K562 (cell line): ENCODE measurements around the gene TTC32. TPM values are rescaled to one million over a fixed set of nuclear protein-coding genes. Genes with fewer than 3 reads are reported as not detected.

Experiments
- ATAC-seq: fragments of 200-7000 bp; cut with Tn5 transposase; 3 replicates; pipeline ENCODE4 v1.9.1; 2020; ENCODE audit warnings: moderate library complexity
- BruUV-seq: library from RNA; stranded (reverse); fragments of 400-500 nt; replicated peaks from 2 replicates; lab custom pipeline; 2021; lab: Mats Ljungman, UMichigan
- CTCF ChIA-PET: fragments of 300-600 bp; formaldehyde crosslinking; extraction: SDS; loops from one replicate; lab custom pipeline; 2021; ENCODE audit warnings: low intra/inter-chr PET ratio; lab: Yijun Ruan, JAX
- POLR2A ChIA-PET: fragments of 300-600, 350-650 bp; sonication (Branson Sonifier 250); formaldehyde crosslinking; extraction: SDS; loops from one replicate; lab custom pipeline; 2021; ENCODE audit warnings: antibody characterized with exemption, inconsistent platforms; lab: Yijun Ruan, JAX
- DNase-seq, 4 experiments: peaks; one replicate each; pipeline versions ENCODE4 v3.0.0 to v3.0.0-alpha.2; 2011 to 2018; ENCODE audit warnings: low spot score in 3 of 4, mixed read lengths in 3 of 4; ENCODE audit errors: extremely low read depth in 1 of 4
- FAIRE-seq: peaks from 2 replicates; lab custom pipeline; 2011; peaks lifted over from hg19 to GRCh38; lab: Jason Lieb, UNC
- H2AFZ ChIP-seq: 2 replicates; pipeline ENCODE4 v1.6.0; 2011; ENCODE audit warnings: low read depth, low read length, control low read depth, inconsistent platforms
- H3K27ac ChIP-seq: fragments of 200-600 bp; 3 replicates; pipeline ENCODE4 v1.8.0; 2011; ENCODE audit warnings: low read depth, mild to moderate bottlenecking, control low read depth, inconsistent platforms, low read length, moderate library complexity, mixed read lengths; ENCODE audit errors: extremely low read depth
- H3K27me3 ChIP-seq, 2 experiments: fragments of 300-600 bp in 1 of 2; 2 replicates in 1 of 2; 3 replicates in 1 of 2; pipeline versions ENCODE4 v1.6.0 to v1.8.0; 2011; ENCODE audit warnings: inconsistent platforms in 2 of 2, low read length in 2 of 2, mild to moderate bottlenecking in 1 of 2, mixed read lengths in 1 of 2, moderate library complexity in 1 of 2; ENCODE audit not compliant: control insufficient read depth in 2 of 2, insufficient read depth in 2 of 2
- H3K36me3 ChIP-seq: fragments of 300-600 bp; 3 replicates; pipeline ENCODE4 v1.8.0; 2011; ENCODE audit warnings: mild to moderate bottlenecking, low read length, inconsistent platforms; ENCODE audit not compliant: control insufficient read depth, insufficient read depth
- H3K4me1 ChIP-seq, 2 experiments: fragments of 200-600 bp in 1 of 2; replicated peaks in 1 of 2; 2 replicates in 1 of 2; 3 replicates in 1 of 2; pipeline versions ENCODE4 v1.5.1 to v1.8.0; 2011; ENCODE audit warnings: inconsistent platforms in 2 of 2, low read length in 2 of 2, mild to moderate bottlenecking in 1 of 2, mixed read lengths in 1 of 2, moderate library complexity in 1 of 2; ENCODE audit not compliant: control insufficient read depth in 2 of 2, insufficient read depth in 2 of 2
- H3K4me2 ChIP-seq: 2 replicates; pipeline ENCODE4 v1.6.1; 2011; ENCODE audit warnings: low read length, control low read depth, inconsistent platforms, mixed read lengths; ENCODE audit not compliant: insufficient read depth
- H3K4me3 ChIP-seq: fragments of 200-600 bp; sonication (generic), shearing (Covaris generic); 2 replicates; pipeline ENCODE4 v1.5.1; 2016; ENCODE audit warnings: control low read depth, inconsistent platforms
- H3K79me2 ChIP-seq: fragments of 200-600 bp; 3 replicates; pipeline ENCODE4 v1.8.0; 2011; ENCODE audit warnings: low read length, inconsistent platforms; ENCODE audit not compliant: control insufficient read depth, insufficient read depth
- H3K9ac ChIP-seq, 2 experiments: 2 replicates each; pipeline versions ENCODE4 v1.6.0 to v1.6.1; 2011; ENCODE audit warnings: low read depth in 2 of 2, low read length in 2 of 2, control low read depth in 1 of 2, inconsistent platforms in 1 of 2, mild to moderate bottlenecking in 1 of 2, mixed read lengths in 1 of 2; ENCODE audit not compliant: insufficient read depth in 1 of 2
- H3K9me1 ChIP-seq: one replicate; pipeline ENCODE4 v1.6.0; 2011; ENCODE audit warnings: inconsistent platforms, mild to moderate bottlenecking, low read length, moderate library complexity; ENCODE audit not compliant: control insufficient read depth, insufficient read depth
- H3K9me3 ChIP-seq: replicated peaks from 2 replicates; pipeline ENCODE4 v1.5.1; 2011; ENCODE audit warnings: low read depth, low read length, inconsistent platforms; ENCODE audit not compliant: control insufficient read depth, insufficient read depth
- H4K20me1 ChIP-seq: replicated peaks from 2 replicates; pipeline ENCODE4 v1.6.1; 2011; ENCODE audit warnings: low read length, inconsistent platforms, mixed read lengths; ENCODE audit not compliant: control insufficient read depth, insufficient read depth
- CBX5 ChIP-seq: IDR thresholded peaks from 2 replicates; pipeline ENCODE4 v1.6.1; 2014; ENCODE audit warnings: low read depth, borderline replicate concordance
- CREM ChIP-seq: IDR thresholded peaks from 2 replicates; pipeline ENCODE4 v1.6.1; 2014; ENCODE audit warnings: antibody characterized with exemption, low read depth
- DIDO1 ChIP-seq: fragments of 450-650 bp; IDR thresholded peaks from 2 replicates; pipeline ENCODE4 v1.6.1; 2016; ENCODE audit warnings: low read depth, missing biosample characterization, missing genetic modification characterization
- DNMT1 ChIP-seq: fragments of 450-650 bp; IDR thresholded peaks from 2 replicates; pipeline ENCODE4 v1.6.1; 2016; ENCODE audit warnings: antibody characterized with exemption, mild to moderate bottlenecking
- HEY1 ChIP-seq: fragments of 250-450 bp; sonication (Bioruptor Pico); IDR thresholded peaks from 2 replicates; pipeline ENCODE4 v1.5.0; 2020; ENCODE audit warnings: mild to moderate bottlenecking, moderate library complexity, borderline replicate concordance
- HMG20A ChIP-seq: fragments of 450-650 bp; formaldehyde crosslinking; conservative IDR thresholded peaks from 2 replicates; pipeline ENCODE4 v1.4.0; 2020; ENCODE audit warnings: mild to moderate bottlenecking, mixed read lengths
- HMGXB4 ChIP-seq: sonication (generic); formaldehyde crosslinking; IDR thresholded peaks from 2 replicates; pipeline ENCODE4 v1.8.1; 2023; ENCODE audit warnings: mild to moderate bottlenecking, missing genetic modification reagents
- ID3 ChIP-seq, 2 experiments: fragments of 250-450 bp in 1 of 2; fragments of 450-650 bp in 1 of 2; sonication (Bioruptor Pico) in 1 of 2; IDR thresholded peaks; 2 replicates each; pipeline versions ENCODE4 v1.6.1 to v1.8.0; 2016 to 2021; ENCODE audit warnings: mild to moderate bottlenecking in 2 of 2, moderate library complexity in 2 of 2, missing compliant biosample characterization in 1 of 2, missing genetic modification characterization in 1 of 2
- IRF9 ChIP-seq: fragments of 450-650 bp; IDR thresholded peaks from 2 replicates; pipeline ENCODE4 v1.6.1; 2016; ENCODE audit warnings: missing biosample characterization, missing genetic modification characterization
- PRPF4 ChIP-seq: fragments of 200-400 bp; formaldehyde crosslinking; IDR thresholded peaks from one replicate; pipeline ENCODE4 v1.6.1; 2017; ENCODE audit warnings: low read length, low read depth, mild to moderate bottlenecking; ENCODE audit not compliant: insufficient read depth, poor library complexity, severe bottlenecking
- SAFB2 ChIP-seq: fragments of 200-400 bp; formaldehyde crosslinking; IDR thresholded peaks from 2 replicates; pipeline ENCODE4 v1.6.1; 2018; ENCODE audit warnings: borderline replicate concordance, low read length, low read depth, moderate library complexity; ENCODE audit not compliant: severe bottlenecking
- ZNF174 ChIP-seq: fragments of 250-450 bp; sonication (Bioruptor Pico); IDR thresholded peaks from 2 replicates; pipeline ENCODE4 v1.4.0; 2020; ENCODE audit warnings: mild to moderate bottlenecking
- ZNF274 ChIP-seq: IDR thresholded peaks from 2 replicates; pipeline ENCODE4 v1.6.1; 2011; ENCODE audit warnings: low read depth, mild to moderate bottlenecking, low read length, moderate library complexity, borderline replicate concordance
- ZNF551 ChIP-seq: fragments of 250-450 bp; sonication (Bioruptor Pico); IDR thresholded peaks from 2 replicates; pipeline ENCODE4 v1.5.0; 2021; ENCODE audit warnings: mild to moderate bottlenecking, moderate library complexity
- ZNF766 ChIP-seq: fragments of 200-800 bp; sonication (Bioruptor generic); conservative IDR thresholded peaks from 2 replicates; pipeline ENCODE4 v1.6.1; 2016; ENCODE audit warnings: missing genetic modification characterization, missing compliant biosample characterization
- ZNF77 ChIP-seq: fragments of 250-450 bp; sonication (Bioruptor Pico); IDR thresholded peaks from 2 replicates; pipeline ENCODE4 v1.5.0; 2020
- WGBS: fragments of 100-300 bp; shearing (Covaris generic); methylation state at CpG from one replicate; pipeline ENCODE4 v1.1.6; 2016; ENCODE audit warnings: low coverage, mixed read lengths; ENCODE audit not compliant: insufficient coverage; ENCODE audit errors: missing lambda C conversion rate; 5-methylcytosine and 5-hydroxymethylcytosine counted together
- in situ Hi-C: fragments of 300-500 bp; cut with MboI; formaldehyde crosslinking; loops from 4 replicates; pipeline ENCODE4 v1.15.0; 2018; ENCODE audit warnings: inconsistent platforms, mixed read lengths
- intact Hi-C: fragments of 100-400 bp; cut with micrococcal nuclease; formaldehyde crosslinking; loops from 2 replicates; pipeline ENCODE4 v1.14.2; 2022
- polyA plus RNA-seq, 8 experiments: library from polyadenylated mRNA; depleted of rRNA in 4 of 8; stranded (reverse) in 5 of 8; unstranded in 3 of 8; fragments of >200 nt; fragmentation: Nextera tagmentation in 2 of 8; fragmentation: Illumina TruSeq in 1 of 8; extraction: Ambion mirVana in 2 of 8; extraction: Trizol in 1 of 8; gene quantifications; 2 replicates each; pipeline versions ENCODE4 v1.2.1 to v1.2.3, GENCODE V29; 2011 to 2014; ENCODE audit warnings: inconsistent platforms in 1 of 8, missing spikeins in 1 of 8
- total RNA-seq, 7 experiments: library from RNA; depleted of rRNA in 6 of 7; stranded (reverse); fragments of >200 nt in 6 of 7; fragmentation: Illumina TruSeq in 2 of 7; extraction: Trizol in 2 of 7; gene quantifications; 2 replicates each; pipeline versions ENCODE4 v1.2.1 to v1.2.3, GENCODE V29; 2011 to 2021; ENCODE audit warnings: low replicate concordance in 1 of 7
- TF ChIP-seq, protein P1 (sequence below): sonication (generic); formaldehyde crosslinking; IDR thresholded peaks from 2 replicates; pipeline ENCODE4 v1.8.0; 2022; ENCODE audit warnings: mild to moderate bottlenecking, low read depth, missing genetic modification reagents

The TTC32 gene
- total and polyA plus RNA-seq, 9 of the 15 experiments (the other 6 are each of a cell fraction or from before 2014, with no cell fraction given), result 27.6 to 71.4 (median 52.6) TPM

DNA sequence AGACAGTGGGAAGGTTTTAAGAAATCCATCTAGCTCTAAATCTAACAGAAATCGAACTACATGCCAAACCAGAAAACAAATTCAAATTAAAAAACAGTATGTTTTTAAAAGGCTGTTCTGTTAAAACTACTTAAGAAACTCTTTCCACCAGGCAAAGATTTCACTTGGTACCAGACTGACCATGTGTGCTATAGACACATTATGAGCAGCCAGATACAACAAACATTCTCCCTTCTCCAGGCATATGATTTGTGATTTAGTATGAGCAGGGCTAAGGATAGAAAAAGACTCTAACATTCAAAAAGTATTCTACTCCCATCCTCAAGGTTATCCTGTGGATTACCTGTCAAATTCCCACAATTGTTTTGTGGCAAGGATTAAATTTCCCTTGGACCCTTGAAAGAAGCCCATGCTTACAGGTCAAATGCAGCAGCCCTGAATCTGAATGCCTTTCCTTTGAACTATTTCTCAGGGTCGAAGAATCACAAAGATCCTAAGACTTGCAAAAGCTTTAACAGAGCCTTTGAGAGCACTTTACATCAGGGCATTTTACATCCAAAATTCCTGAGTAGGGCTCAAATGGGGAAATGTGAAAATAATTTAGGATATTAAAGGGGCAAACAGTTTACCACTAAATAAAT lies 42.5 kb upstream of the TTC32 start:
- Histone ChIP-seq H3K4me3 (no peak overlapping the region), H3K4me1 (no peaks in the 10 kb centered on the region), H2AFZ (no peak overlapping the region), H3K9me3 (no peaks in the 10 kb centered on the region), H3K27me3 (no peaks in the 10 kb centered on the region), H3K79me2 (no peaks in the 10 kb centered on the region), H3K4me2 (no peak overlapping the region), H3K36me3 (0 out of 3 replicates have a peak, but pooled peaks cover 3% of the 10 kb centered on the region), H3K9me1 (no peaks in the 10 kb centered on the region), H3K9ac (no peak overlapping the region), H4K20me1 (no peaks in the 10 kb centered on the region), H3K27ac (no peak overlapping the region)
- intact Hi-C loops, result no loop called here
- POLR2A ChIA-PET, result no interaction called here
- CTCF ChIA-PET, result no interaction called here
- FAIRE-seq (no peak), ATAC-seq (no peak), DNase-seq (no peak)
- 23% methylated on average over 2 of the region's 2 CpGs for WGBS
- BruUV-seq, result no TSS peak
- no peak for TF ChIP-seq HMGXB4
- TF ChIP-seq DIDO1 (tag), result no peak
- TF ChIP-seq HMG20A (CRISPR knock-in tag), result no peak
- no peak for TF ChIP-seq PRPF4
- TF ChIP-seq IRF9 (tag), result no peak
- TF ChIP-seq ZNF274, result no peak
- no peak for TF ChIP-seq HEY1 (CRISPR knock-in tag)
- TF ChIP-seq ZNF766 (CRISPR knock-in tag), result no peak
- no peak for TF ChIP-seq CBX5
- TF ChIP-seq, protein P1, sequence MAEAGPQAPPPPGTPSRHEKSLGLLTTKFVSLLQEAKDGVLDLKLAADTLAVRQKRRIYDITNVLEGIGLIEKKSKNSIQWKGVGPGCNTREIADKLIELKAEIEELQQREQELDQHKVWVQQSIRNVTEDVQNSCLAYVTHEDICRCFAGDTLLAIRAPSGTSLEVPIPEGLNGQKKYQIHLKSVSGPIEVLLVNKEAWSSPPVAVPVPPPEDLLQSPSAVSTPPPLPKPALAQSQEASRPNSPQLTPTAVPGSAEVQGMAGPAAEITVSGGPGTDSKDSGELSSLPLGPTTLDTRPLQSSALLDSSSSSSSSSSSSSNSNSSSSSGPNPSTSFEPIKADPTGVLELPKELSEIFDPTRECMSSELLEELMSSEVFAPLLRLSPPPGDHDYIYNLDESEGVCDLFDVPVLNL (CRISPR knock-in tag), result no peak
- no peak for TF ChIP-seq SAFB2
- no peak for TF ChIP-seq DNMT1
- TF ChIP-seq ZNF77 (CRISPR knock-in tag), result no peak
- no peak for TF ChIP-seq CREM
- no peak for TF ChIP-seq ID3 (CRISPR knock-in tag; IDR thresholded peaks at IDR 0.05)
- TF ChIP-seq ID3 (tag; IDR thresholded peaks at IDR 0.05), result no peak
- no peak for TF ChIP-seq ZNF174 (CRISPR knock-in tag)
- no peak for TF ChIP-seq ZNF551 (CRISPR knock-in tag)
- in situ Hi-C loops, result no loop called here
